Umbilical cord (tissue), 2 donors: ENCODE results near the gene EXTL2. TPM values are rescaled to one million over a fixed set of nuclear protein-coding genes. Genes with fewer than 3 reads are reported as not detected.
"Not testable (repeated sequence)": the region's sequence is repeated elsewhere in the genome, so short reads cannot be mapped to it uniquely, and the experiment has no call there.

Source experiments
- DNase-seq: peaks from one replicate; pipeline ENCODE4 v3.0.0-alpha.2; 2015; ENCODE audit warnings: low spot score
- total RNA-seq: library from RNA; depleted of rRNA; stranded (reverse); fragments of >200 nt; gene quantifications from one replicate; pipeline ENCODE4 v1.2.3, GENCODE V29; 2014; ENCODE audit warnings: low replicate concordance; ENCODE audit not compliant: insufficient read depth

Gene EXTL2
- total RNA-seq, 1 donor from 2014 or later: 16.4 TPM

DNA sequence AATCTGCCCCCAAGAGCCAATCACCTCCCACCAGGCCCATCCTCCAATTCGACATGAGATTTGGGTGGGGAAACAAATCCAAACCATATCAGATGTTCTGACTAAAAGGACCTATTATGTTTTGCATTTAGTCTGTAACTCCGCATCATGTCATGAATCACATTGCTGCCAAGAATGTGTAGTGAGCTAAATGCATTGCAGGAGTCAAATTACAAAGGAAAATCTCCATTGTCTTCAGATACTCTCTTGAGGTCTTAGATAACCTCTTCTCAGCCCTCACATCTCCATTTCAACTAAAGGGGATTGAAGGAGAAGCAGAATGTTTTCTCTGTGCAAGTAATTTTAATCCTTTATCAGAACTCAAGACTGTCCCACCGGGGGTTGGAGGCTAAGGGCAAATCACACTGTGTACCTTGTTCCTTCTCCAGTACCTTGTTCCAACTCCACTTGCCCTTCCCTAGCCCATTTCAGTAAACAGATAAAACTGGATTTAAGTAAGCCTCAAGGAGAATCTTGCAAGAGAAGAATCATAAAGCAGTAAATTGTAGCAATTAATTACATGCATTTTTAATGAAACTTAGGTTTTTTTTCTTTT is 34.1 kb downstream of the EXTL2 start:
- no peak for DNase-seq

DNA sequence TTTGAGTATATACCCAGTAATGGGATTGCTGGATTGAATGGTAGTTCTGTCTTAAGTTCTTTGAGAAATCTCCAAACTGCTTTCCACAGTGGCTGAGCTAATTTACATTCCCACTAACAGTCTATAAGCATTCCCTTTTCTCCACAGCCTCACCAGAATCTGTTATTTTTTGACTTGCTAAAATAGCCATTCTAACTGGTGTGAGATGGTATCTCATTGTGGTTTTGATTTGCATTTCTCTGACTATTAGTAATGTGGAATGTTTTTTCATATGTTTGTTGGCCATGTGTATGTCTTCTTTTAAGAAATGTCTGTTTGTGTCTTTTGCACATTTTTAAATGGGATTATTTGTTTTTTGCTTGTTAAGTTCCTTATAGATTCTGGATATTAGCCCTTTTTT is 39.5 kb downstream of the EXTL2 start:
- not testable (repeated sequence) for DNase-seq

DNA sequence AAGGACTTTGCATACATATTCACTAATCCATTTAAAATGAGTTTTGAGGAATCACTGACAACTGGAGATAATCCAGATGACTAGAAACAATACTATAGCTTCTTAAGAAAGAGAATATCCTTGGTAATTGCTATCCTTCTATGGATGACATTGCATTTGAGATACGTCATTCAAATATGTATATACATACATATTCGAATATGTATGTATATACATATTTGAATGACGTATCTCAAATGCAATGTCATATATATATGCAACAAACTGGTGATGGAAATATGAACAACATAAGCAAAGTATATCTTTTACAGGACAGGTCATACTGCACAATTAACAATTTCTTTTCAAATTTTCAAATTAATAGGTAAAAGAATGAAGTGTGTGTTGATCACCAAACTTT is 41.7 kb downstream of the EXTL2 start:
- DNase-seq: no peak

DNA sequence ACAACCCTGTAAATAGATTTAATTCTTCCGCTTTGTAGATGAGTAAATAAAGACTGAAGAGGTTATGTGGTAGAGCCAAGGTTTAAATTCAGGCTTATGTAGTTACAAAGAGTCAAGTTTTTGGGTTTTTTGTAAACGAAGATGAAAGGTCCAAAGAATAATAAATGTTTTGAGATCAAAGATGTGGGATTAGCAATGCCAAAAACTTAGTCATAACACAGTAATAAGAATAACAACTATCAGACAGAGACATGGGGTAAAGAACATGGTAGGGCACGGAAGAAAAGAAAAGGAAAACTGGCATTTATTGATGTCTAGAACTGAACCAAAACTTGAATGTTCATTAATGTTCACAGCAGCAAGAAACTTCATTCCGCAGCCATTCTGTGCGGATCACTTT is 42.9 kb downstream of the EXTL2 start:
- DNase-seq: no peak

DNA sequence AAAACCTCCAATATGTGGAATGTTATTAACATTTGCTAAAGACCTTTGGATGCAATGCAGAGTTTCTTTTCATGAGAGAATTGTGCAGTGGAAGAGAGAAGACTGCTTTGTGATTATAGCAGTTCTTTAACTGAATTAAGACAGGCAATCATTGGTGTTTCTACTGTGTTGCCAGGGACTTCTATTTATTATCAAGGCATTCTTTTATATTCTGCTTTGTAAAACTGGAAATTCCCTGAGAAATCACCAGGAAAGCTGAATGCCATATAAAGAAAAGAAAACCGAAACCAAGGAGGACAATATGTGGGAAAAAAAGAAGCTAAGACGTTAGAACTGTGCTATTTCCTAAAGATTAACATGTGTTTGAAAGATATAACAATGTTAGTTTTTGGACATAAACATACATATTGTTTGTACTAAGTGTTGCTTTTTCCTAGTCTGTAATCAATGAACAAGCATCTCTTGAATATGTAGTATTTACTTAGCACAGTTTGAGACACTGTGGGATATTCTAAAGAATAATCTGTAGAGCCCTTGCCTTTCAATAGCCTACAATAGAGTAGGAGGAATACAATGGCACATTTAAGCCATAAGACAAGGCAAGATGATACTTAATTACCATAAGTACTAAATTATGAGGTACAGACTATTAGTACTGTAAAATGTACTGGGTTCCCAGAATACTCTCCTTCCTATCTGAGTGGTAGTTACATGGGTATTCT is 47.1 kb downstream of the EXTL2 start:
- DNase-seq: no peak

DNA sequence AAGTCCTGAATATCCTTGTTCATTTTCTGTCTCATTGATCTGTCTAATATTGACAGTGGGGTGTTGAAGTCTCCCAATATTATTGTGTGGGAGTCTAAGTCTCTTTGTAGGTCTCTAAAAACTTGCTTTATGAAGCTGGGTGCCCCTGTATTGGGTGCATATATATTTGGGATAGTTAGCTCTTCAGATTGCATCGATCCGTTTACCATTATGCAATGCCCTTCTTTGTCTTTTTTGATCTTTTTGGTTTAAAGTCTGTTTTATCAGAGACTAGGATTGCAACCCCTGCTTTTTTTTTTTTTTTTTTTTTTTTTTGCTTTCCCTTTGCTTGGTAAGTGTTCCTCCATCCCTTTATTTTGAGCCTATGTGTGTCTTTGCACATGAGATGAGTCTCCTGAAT is 51.5 kb downstream of the EXTL2 start:
- not testable (repeated sequence) for DNase-seq

DNA sequence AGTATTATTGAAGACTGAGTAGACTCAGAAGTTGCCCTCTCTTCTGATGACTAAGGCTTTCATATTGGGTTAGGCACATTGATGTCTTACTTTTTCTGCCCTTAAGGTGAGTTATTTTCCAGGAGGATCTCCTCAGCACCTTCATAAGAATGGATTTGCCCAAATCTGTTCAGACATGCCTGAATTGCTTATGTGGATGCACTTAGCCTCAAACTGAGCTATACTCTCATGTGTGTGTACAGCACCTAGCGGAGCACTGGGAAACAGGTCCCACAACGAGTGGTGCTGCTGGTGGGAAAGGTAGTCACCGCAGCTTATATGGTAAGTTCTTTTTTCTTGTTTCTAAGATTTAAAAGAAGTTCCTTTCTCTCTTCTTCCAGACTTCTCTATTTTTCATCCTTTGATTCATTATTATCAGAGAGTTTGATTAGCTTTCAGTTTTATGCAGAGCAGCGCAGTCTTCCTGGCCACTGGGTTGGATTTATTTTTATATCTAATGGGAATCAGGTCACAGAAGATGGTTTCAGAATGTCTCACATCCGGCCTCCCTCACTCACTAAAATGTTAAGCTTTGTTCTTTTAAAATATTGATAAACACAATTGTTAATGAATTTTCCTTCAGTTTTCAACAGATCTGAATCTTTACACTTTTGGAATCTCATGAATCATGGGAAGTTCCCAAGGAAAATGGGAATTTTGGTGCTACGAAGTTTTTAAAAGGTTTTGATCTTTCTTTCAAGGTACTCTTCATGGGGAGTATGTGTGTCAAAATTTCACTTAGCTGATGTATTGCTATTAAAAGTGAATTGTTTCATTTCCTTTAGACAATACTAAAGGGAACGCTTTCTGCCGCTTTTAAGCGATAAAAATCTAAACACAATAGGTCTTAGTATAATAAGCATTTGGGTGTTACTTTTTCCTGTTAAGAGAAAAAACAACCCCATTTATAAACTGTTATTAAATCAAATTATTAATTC is 58.5 kb downstream of the EXTL2 start:
- DNase-seq: no peak

DNA sequence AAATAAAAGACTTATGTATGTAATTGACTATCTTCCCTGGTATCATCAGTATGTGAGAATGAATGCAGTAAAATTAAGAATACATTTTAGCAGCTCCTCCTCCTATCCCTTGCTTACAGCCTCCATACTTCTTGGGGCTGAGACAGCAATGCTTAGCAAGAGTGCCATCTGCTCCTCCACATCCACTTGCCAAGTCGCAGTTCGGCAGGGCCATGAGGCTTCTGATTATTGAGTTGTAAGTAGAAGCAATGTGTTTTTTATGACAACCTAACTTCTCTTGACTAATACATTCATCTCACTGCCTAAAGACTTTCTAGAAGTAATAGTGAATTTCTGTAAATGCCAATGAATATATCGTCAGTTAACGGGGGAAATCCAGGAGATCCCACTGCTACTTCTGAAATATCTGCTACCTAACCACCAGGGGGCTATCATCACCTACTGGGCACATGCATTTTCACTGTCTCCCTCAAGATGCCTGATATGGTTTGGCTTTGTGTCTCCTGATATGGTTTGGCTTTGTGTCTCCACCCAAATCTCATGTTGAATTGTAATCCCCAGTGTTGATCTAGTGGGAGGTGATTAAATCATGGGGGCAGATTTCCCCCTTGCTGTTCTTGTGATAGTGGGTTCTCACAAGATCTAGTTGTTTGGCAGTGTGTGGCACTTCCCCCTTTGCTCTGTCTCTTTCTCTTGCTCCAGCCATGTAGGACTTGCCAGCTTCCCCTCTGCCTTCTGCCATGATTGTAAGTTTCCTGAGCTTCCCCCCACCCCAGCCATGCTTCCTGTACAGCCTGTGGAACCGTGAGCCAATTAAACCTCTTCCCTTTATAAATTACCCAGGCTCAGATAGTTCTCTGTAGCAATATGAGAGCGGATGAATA is 59.6 kb downstream of the EXTL2 start:
- no peak for DNase-seq

DNA sequence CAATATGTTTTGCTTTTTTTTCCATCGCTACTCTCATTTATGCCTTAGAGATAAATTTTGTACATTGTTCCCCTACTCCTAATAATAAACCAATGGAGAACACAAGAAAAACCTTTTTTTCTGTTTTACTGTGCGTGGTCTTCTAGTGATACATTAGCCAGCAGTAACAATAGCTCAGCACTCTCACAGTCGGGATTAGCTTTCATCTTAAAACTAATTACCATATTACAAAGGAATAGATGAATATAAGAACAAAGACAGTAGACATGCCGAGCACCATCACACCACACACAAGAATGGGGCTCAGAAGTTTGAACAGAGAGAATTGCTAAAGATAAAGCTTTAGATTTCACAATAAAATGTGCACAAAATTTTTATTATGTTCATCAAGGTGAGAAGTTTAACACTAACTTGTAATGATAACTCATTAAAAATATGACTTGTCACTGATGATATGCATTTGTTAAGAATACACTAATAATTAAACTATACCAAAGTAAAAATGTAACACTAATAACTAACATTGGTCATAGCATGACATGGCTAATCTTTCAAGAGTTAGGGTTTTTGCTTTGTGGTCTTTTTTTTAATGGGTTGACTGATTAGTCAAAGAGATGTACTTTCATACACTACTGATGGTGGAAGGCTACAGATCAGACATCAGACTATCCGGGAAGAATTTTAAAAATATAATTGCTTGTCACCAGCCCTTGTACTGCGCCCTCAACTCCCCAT is 61.8 kb downstream of the EXTL2 start:
- no peak for DNase-seq

DNA sequence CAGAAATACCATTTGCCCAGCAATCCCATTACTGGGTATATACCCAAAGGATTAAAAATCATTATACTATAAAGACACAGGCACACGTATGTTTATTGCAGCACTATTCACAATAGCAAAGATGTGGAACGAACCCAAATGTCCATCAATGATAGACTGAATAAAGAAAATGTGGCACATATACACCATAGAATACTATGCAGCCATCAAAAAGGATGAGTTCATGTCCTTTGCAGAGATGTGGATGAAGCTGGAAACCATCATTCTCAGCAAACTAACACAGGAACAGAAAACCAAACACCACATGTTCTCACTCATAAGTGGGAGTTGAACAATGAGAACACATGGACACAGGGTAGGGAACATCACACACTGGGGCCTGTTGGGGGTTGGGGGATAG is 69.0 kb downstream of the EXTL2 start:
- DNase-seq: not testable (repeated sequence)

Other genes with a start within 250 kb of the EXTL2 start
- gene VCAM1, start 175.1 kb downstream of the EXTL2 start, total RNA-seq: 37.6 TPM
- gene SLC30A7, start 1.2 kb upstream of the EXTL2 start, total RNA-seq: 36.8 TPM
- 19.5 TPM for gene DPH5, start 130.9 kb upstream of the EXTL2 start, total RNA-seq